Mesendoderm (in vitro differentiated cells): ENCODE measurements around the gene BUB1B.
"Not testable (repeated sequence)": the region's sequence is repeated elsewhere in the genome, so short reads cannot be mapped to it uniquely, and the experiment has no call there.

Experiments
- DNase-seq: peaks from one replicate; pipeline ENCODE4 v3.0.0; 2013
- H2AK5ac ChIP-seq: 2 replicates; pipeline ENCODE4 v1.6.1; 2013; ENCODE audit warnings: low read length, inconsistent platforms
- H2BK120ac ChIP-seq: 2 replicates; pipeline ENCODE4 v1.6.1; 2013; ENCODE audit warnings: low read depth, mild to moderate bottlenecking, low read length, moderate library complexity, mixed read lengths
- H2BK15ac ChIP-seq: replicated peaks from 2 replicates; pipeline ENCODE4 v1.6.1; 2013; ENCODE audit warnings: low read depth, mild to moderate bottlenecking, moderate library complexity
- H2BK5ac ChIP-seq: 2 replicates; pipeline ENCODE4 v1.6.1; 2013; ENCODE audit warnings: low read length, inconsistent platforms
- H3K18ac ChIP-seq: 2 replicates; pipeline ENCODE4 v1.6.1; 2013; ENCODE audit warnings: mild to moderate bottlenecking, low read length, mixed read lengths
- H3K23ac ChIP-seq: one replicate; pipeline ENCODE4 v1.6.1; 2013; ENCODE audit warnings: low read length
- H3K27ac ChIP-seq: 2 replicates; pipeline ENCODE4 v1.5.1; 2013; ENCODE audit warnings: low read depth, mild to moderate bottlenecking, inconsistent platforms, low read length, moderate library complexity
- H3K27me3 ChIP-seq: 2 replicates; pipeline ENCODE4 v1.6.1; 2013; ENCODE audit warnings: low read length, control low read depth, mild to moderate bottlenecking, inconsistent platforms; ENCODE audit not compliant: insufficient read depth, poor library complexity
- H3K36me3 ChIP-seq: 2 replicates; pipeline ENCODE4 v1.6.1; 2013; ENCODE audit warnings: low read length, inconsistent platforms; ENCODE audit not compliant: control insufficient read depth, insufficient read depth
- H3K4ac ChIP-seq: one replicate; pipeline ENCODE4 v1.6.1; 2013; ENCODE audit warnings: low read depth, mild to moderate bottlenecking, low read length, moderate library complexity
- H3K4me1 ChIP-seq: 2 replicates; pipeline ENCODE4 v1.6.1; 2013; ENCODE audit warnings: low read depth, low read length, inconsistent platforms; ENCODE audit not compliant: control insufficient read depth
- H3K4me2 ChIP-seq: 2 replicates; pipeline ENCODE4 v1.6.1; 2013; ENCODE audit warnings: low read length
- H3K4me3 ChIP-seq: 2 replicates; pipeline ENCODE4 v1.5.1; 2013; ENCODE audit warnings: mild to moderate bottlenecking, low read length
- H3K56ac ChIP-seq: one replicate; pipeline ENCODE4 v1.6.1; 2013; ENCODE audit warnings: low read length
- H3K79me1 ChIP-seq: 2 replicates; pipeline ENCODE4 v1.6.1; 2013; ENCODE audit warnings: low read length, inconsistent platforms
- H3K79me2 ChIP-seq: 2 replicates; pipeline ENCODE4 v1.6.1; 2013; ENCODE audit warnings: mild to moderate bottlenecking, low read length; ENCODE audit not compliant: control insufficient read depth, insufficient read depth
- H3K9ac ChIP-seq: 2 replicates; pipeline ENCODE4 v1.6.1; 2013; ENCODE audit warnings: low read length, inconsistent platforms
- H4K5ac ChIP-seq: one replicate; pipeline ENCODE4 v1.6.1; 2013; ENCODE audit warnings: low read length
- H4K8ac ChIP-seq: one replicate; pipeline ENCODE4 v1.6.1; 2013; ENCODE audit warnings: low read depth, mild to moderate bottlenecking, control low read depth, low read length, moderate library complexity
- WGBS: extraction: QIAGEN DNeasy Blood & Tissue Kit; methylation state at CpG from one replicate; pipeline ENCODE4 v1.1.7; 2013; ENCODE audit warnings: low lambda C conversion rate, missing lambda C conversion rate; ENCODE audit not compliant: insufficient coverage; ENCODE audit errors: extremely low coverage; 5-methylcytosine and 5-hydroxymethylcytosine counted together

The BUB1B gene

DNA sequence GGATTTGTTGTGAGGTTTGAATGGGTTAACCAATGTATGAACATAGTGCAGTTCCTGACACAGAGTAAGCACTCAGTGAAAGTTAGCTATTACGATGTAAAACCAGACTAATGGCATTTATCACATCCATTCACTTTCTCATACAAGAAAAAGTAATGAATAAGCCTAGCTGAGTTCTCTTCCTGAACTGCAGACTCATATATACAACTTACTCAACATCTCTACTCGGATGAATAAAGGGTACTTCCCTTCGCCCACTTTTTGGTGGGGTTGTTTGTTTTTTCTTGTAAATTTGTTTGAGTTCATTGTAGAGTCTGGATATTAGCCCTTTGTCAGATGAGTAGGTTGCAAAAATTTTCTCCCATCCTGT, 22.7 kb upstream of the BUB1B start:
- H3K27me3 ChIP-seq, H3K4me3 ChIP-seq, H2AK5ac ChIP-seq, DNase-seq, H3K27ac ChIP-seq, H2BK120ac ChIP-seq, H3K4me1 ChIP-seq, H2BK15ac ChIP-seq, H2BK5ac ChIP-seq, H3K9ac ChIP-seq, H4K8ac ChIP-seq, H3K4ac ChIP-seq, H3K79me1 ChIP-seq, H3K23ac ChIP-seq, H3K4me2 ChIP-seq, H3K79me2 ChIP-seq, H3K56ac ChIP-seq, H3K36me3 ChIP-seq, H4K5ac ChIP-seq, H3K18ac ChIP-seq: not testable (repeated sequence)
- no CpG with 5 or more reads among the region's 3 CpGs for WGBS

DNA sequence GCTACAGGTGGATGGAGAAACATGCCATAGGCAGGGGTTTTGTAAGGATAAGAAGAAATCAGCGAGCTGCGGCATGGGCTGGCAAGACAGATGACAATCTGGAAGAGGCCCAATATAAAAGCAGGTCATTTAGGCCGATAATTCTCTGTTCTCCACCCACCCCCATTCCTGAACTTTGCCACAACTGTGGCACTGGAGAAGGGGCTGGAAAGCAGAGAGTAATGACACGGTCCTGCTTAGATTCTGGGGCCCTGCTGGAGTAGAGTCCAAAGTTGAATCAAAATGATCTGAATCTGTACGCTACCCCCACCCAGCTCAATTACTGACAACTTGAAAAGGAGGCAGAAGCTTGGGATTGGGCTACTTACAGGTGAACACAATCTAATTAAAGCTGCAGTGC, 18.4 kb upstream of the BUB1B start:
- no CpG with 5 or more reads among the region's 5 CpGs for WGBS
- no peak for DNase-seq

DNA sequence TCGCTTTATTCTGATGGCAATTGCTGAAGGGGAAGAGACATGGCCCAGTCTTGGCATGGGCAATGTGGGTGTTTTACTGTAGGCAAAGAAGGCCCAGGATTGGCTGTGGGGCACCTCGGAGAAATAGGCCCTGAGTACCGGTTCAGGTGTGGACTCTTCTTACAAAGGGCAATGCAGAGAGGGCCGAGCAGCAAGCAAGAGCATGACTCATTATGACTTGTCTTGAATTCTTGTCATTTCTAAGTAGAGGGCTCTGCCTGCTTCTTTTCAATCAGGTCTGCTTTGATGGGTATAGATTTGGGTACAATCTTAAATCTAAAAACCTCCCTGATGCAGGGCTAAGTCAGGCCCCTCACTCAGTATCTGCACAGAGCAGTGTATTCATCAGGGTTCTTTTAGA, 14.8 kb upstream of the BUB1B start:
- no peak overlapping the region for H2BK120ac ChIP-seq
- H3K36me3 ChIP-seq: no peaks in the 10 kb centered on the region
- peak; percentile 58 for DNase-seq
- H3K79me2 ChIP-seq: no peaks in the 10 kb centered on the region
- no peak overlapping the region for H3K9ac ChIP-seq
- no peak overlapping the region for H4K8ac ChIP-seq
- H3K4me2 ChIP-seq: no peak overlapping the region
- H3K18ac ChIP-seq: no peak overlapping the region
- no peak overlapping the region for H3K56ac ChIP-seq
- H3K27me3 ChIP-seq: no peaks in the 10 kb centered on the region
- no peak overlapping the region for H3K23ac ChIP-seq
- no peak overlapping the region for H2BK15ac ChIP-seq
- H3K4me3 ChIP-seq: no peak overlapping the region
- H3K27ac ChIP-seq: no peak overlapping the region
- no peaks in the 10 kb centered on the region for H3K79me1 ChIP-seq
- no peak overlapping the region for H3K4ac ChIP-seq
- no peaks in the 10 kb centered on the region for H3K4me1 ChIP-seq
- H4K5ac ChIP-seq: no peak overlapping the region
- H2AK5ac ChIP-seq: no peak overlapping the region
- H2BK5ac ChIP-seq: no peak overlapping the region
- WGBS: no CpG with 5 or more reads among the region's 4 CpGs

More for the DNA sequence above, 18.4 kb upstream of the BUB1B start:
- no peaks in the 10 kb centered on the region for H3K79me1 ChIP-seq
- H3K79me2 ChIP-seq: no peaks in the 10 kb centered on the region
- H3K18ac ChIP-seq: no peak overlapping the region
- no peak overlapping the region for H3K56ac ChIP-seq
- no peaks in the 10 kb centered on the region for H3K4me1 ChIP-seq
- H3K27ac ChIP-seq: no peak overlapping the region
- H3K4me3 ChIP-seq: no peak overlapping the region
- H4K5ac ChIP-seq: no peak overlapping the region
- no peaks in the 10 kb centered on the region for H3K27me3 ChIP-seq
- no peak overlapping the region for H2BK15ac ChIP-seq
- no peak overlapping the region for H2AK5ac ChIP-seq
- H3K4me2 ChIP-seq: no peak overlapping the region
- H3K9ac ChIP-seq: no peak overlapping the region
- H3K23ac ChIP-seq: no peak overlapping the region
- no peak overlapping the region for H4K8ac ChIP-seq
- no peak overlapping the region for H3K4ac ChIP-seq
- H2BK5ac ChIP-seq: no peak overlapping the region
- H3K36me3 ChIP-seq: no peaks in the 10 kb centered on the region
- no peak overlapping the region for H2BK120ac ChIP-seq

DNA sequence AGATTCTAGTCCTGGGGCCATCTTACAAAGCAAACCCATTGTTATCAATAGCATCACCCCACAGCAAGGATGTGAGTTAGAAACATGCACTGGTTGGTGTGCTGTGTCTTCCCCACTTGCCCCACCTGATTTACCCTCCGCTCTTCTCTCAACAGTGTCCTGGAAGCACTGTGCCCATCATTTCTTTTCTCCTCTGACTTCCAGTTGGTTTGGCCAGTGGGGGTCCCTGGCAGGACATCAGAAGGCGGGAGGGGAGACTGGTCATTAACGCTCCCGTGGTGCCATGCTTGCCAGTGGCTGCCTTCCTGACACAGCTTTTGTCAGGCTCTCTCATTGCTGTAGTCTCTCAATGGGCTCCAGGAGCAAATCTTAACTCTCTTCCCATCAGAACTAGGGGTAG, 11.5 kb upstream of the BUB1B start:
- Histone ChIP-seq H3K9ac (no peak overlapping the region), H3K27me3 (no peaks in the 10 kb centered on the region), H2BK120ac (no peak overlapping the region), H3K4ac (no peak overlapping the region), H3K4me1 (no peaks in the 10 kb centered on the region), H2BK5ac (no peak overlapping the region), H2AK5ac (no peak overlapping the region), H3K4me3 (no peak overlapping the region), H4K5ac (no peak overlapping the region), H3K79me1 (no peaks in the 10 kb centered on the region), H3K27ac (no peak overlapping the region), H3K79me2 (no peaks in the 10 kb centered on the region), H3K36me3 (no peaks in the 10 kb centered on the region), H3K23ac (no peak overlapping the region), H2BK15ac (no peak overlapping the region), H3K4me2 (no peak overlapping the region), H3K56ac (no peak overlapping the region), H4K8ac (no peak overlapping the region), H3K18ac (no peak overlapping the region)
- WGBS: no CpG with 5 or more reads among the region's 4 CpGs
- no peak for DNase-seq

DNA sequence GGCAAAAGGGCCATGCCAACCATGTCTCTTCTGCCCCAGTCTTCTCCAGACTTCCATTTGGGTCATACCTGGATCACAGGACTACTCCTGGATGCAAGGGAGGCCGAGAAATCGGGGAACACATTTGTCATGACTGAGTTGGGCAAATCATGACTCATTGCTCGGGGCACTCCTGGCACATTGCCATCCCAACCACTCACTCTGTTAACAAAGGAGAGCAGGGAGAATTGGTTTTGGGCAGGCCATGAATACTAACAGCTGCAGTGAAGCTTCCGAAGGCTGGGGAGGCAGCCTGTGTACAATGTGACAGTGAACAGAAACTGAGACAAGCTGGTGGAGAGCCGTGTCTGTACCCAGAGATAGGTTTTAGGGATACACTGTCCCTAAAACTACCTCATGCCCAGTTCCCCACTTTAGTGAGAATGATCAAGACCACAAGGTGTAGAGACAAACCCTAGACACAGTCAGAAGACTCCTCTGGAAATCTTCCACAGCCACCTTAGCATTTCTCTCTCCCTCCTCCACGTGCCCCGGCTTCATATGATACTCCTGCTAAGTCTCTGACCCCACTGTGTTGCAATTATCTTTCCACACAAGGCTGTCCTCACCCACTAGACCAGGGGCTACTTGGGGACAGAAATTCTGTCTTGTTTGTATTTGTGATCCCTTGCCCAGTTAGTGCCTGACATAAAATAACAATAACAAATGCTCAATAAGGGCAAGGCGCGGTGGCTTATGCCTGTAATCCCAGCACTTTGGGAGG, 10.5 kb upstream of the BUB1B start:
- Histone ChIP-seq H2BK5ac (no peak overlapping the region), H2BK15ac (no peak overlapping the region), H2BK120ac (no peak overlapping the region), H3K56ac (no peak overlapping the region), H3K23ac (no peak overlapping the region), H3K79me1 (no peaks in the 10 kb centered on the region), H3K79me2 (no peaks in the 10 kb centered on the region), H3K9ac (no peak overlapping the region), H3K4me1 (no peaks in the 10 kb centered on the region), H3K27ac (no peak overlapping the region), H3K4ac (no peak overlapping the region), H4K8ac (no peak overlapping the region), H3K36me3 (no peaks in the 10 kb centered on the region), H3K27me3 (no peaks in the 10 kb centered on the region), H4K5ac (no peak overlapping the region), H3K18ac (no peak overlapping the region), H3K4me3 (no peak overlapping the region), H3K4me2 (no peak overlapping the region), H2AK5ac (no peak overlapping the region)
- DNase-seq: no peak
- WGBS: no CpG with 5 or more reads among the region's 9 CpGs

DNA sequence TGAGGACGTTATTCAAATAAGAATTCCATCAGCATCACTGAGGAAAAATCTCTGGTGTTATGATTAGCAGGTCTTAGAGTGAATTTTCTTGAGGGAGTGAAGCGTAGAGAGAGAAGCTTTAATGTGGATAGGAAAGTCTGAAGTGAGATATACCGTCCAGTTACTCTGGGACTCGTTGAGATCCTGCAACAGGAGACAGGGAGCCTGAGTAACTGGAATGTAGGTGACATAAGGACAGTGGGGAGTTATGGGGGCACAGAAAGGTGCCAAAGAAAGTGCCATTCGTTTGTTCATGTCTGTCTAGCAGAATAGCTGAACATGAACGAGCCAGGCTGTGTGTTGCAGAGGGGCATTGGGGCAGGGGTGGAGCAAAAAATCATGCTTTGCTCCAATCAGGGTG, 9.4 kb upstream of the BUB1B start:
- Histone ChIP-seq H3K9ac (no peak overlapping the region), H2BK120ac (no peak overlapping the region), H2BK5ac (no peak overlapping the region), H3K4ac (no peak overlapping the region), H3K27ac (no peak overlapping the region), H3K56ac (no peak overlapping the region), H3K79me2 (no peaks in the 10 kb centered on the region), H3K4me3 (no peak overlapping the region), H3K36me3 (no peaks in the 10 kb centered on the region), H3K4me1 (peaks cover 7% of the 10 kb centered on the region), H4K5ac (no peak overlapping the region), H3K23ac (no peak overlapping the region), H3K4me2 (no peak overlapping the region), H3K18ac (no peak overlapping the region), H2BK15ac (no peak overlapping the region), H2AK5ac (no peak overlapping the region), H3K27me3 (no peaks in the 10 kb centered on the region), H3K79me1 (no peaks in the 10 kb centered on the region), H4K8ac (no peak overlapping the region)
- no CpG with 5 or more reads among the region's 6 CpGs for WGBS
- DNase-seq: no peak
